Ascending aorta (tissue), 2 donors: ENCODE results near the gene COPS7B. TPM values are rescaled to one million over a fixed set of nuclear protein-coding genes. Genes with fewer than 3 reads are reported as not detected.

ENCODE experiments used
- DNase-seq, 2 donors: peaks; one replicate each; pipeline ENCODE4 v3.0.0-alpha.2; 2019; ENCODE audit warnings: low spot score in 2 of 2
- H3K27ac ChIP-seq, 2 donors: fragments of 200-600 bp; sonication (generic); one replicate each; pipeline ENCODE4 v1.5.1; 2016 to 2017; ENCODE audit warnings: mild to moderate bottlenecking in 1 of 2
- H3K27me3 ChIP-seq: fragments of 200-600 bp; sonication (generic); one replicate; pipeline ENCODE4 v1.5.1; 2017
- H3K36me3 ChIP-seq, 2 donors: fragments of 200-600 bp; sonication (generic); one replicate each; pipeline ENCODE4 v1.5.1; 2016
- H3K4me1 ChIP-seq, 2 donors: fragments of 200-600 bp; sonication (generic); one replicate each; pipeline ENCODE4 v1.5.1; 2016 to 2017; ENCODE audit warnings: mild to moderate bottlenecking in 1 of 2
- H3K4me3 ChIP-seq, 2 donors: fragments of 200-600 bp; sonication (generic); one replicate each; pipeline ENCODE4 v1.5.1; 2016 to 2017; ENCODE audit warnings: mild to moderate bottlenecking in 1 of 2
- H3K9me3 ChIP-seq, 2 donors: fragments of 200-600 bp; sonication (generic); one replicate each; pipeline ENCODE4 v1.5.1; 2016
- intact Hi-C: fragments of 100-400 bp; cut with DNase I; formaldehyde crosslinking; loops from one replicate; pipeline ENCODE4 v1.15.1; 2023
- total RNA-seq: library from RNA; depleted of rRNA; stranded (reverse); fragments of >200 nt; gene quantifications from one replicate; pipeline ENCODE4 v1.1.0, GENCODE V29; 2016
- TF ChIP-seq, protein P1 (sequence below), 3 experiments: fragments of 200-600 bp in 2 of 3; fragments of 450-650 bp in 1 of 3; sonication (generic) in 2 of 3; IDR thresholded peaks; one replicate each; pipeline ENCODE4 v1.5.1; 2016 to 2019; ENCODE audit warnings: antibody characterized with exemption in 3 of 3, mild to moderate bottlenecking in 1 of 3, moderate library complexity in 1 of 3

The COPS7B gene
- total RNA-seq, 1 donor from 2014 or later = 28.9 TPM

DNA sequence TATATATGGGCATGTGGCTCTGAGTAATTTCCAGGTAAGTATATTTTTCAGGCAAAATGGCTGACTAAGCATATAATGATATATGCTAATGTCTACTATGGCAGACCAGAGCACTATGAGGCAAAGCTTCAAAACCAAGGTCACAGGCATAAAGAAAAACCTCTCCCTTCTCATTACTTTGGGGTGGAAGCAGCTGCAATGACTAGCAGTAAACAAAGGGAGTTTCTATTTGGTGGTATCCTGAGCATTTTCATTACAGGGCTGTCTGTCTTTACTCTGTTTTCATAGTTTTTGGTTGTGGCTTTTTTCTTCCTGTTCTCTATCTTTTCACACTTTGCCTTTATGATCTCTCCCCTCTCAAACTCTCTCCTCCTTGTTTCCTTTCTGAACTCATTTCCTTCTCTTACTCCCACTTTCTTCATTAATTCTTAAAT lies 20.7 kb upstream of the COPS7B start:
- no peak overlapping the region for H3K27ac ChIP-seq
- H3K36me3 ChIP-seq = no peaks in the 10 kb centered on the region
- no peaks in the 10 kb centered on the region for H3K27me3 ChIP-seq
- no peaks in the 10 kb centered on the region for H3K9me3 ChIP-seq
- DNase-seq = no peak
- no peak overlapping the region for H3K4me3 ChIP-seq
- H3K4me1 ChIP-seq = no peaks in the 10 kb centered on the region
- intact Hi-C loops = no loop called here
- TF ChIP-seq, protein P1, sequence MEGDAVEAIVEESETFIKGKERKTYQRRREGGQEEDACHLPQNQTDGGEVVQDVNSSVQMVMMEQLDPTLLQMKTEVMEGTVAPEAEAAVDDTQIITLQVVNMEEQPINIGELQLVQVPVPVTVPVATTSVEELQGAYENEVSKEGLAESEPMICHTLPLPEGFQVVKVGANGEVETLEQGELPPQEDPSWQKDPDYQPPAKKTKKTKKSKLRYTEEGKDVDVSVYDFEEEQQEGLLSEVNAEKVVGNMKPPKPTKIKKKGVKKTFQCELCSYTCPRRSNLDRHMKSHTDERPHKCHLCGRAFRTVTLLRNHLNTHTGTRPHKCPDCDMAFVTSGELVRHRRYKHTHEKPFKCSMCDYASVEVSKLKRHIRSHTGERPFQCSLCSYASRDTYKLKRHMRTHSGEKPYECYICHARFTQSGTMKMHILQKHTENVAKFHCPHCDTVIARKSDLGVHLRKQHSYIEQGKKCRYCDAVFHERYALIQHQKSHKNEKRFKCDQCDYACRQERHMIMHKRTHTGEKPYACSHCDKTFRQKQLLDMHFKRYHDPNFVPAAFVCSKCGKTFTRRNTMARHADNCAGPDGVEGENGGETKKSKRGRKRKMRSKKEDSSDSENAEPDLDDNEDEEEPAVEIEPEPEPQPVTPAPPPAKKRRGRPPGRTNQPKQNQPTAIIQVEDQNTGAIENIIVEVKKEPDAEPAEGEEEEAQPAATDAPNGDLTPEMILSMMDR (IDR thresholded peaks at IDR 0.05) = no peak

DNA sequence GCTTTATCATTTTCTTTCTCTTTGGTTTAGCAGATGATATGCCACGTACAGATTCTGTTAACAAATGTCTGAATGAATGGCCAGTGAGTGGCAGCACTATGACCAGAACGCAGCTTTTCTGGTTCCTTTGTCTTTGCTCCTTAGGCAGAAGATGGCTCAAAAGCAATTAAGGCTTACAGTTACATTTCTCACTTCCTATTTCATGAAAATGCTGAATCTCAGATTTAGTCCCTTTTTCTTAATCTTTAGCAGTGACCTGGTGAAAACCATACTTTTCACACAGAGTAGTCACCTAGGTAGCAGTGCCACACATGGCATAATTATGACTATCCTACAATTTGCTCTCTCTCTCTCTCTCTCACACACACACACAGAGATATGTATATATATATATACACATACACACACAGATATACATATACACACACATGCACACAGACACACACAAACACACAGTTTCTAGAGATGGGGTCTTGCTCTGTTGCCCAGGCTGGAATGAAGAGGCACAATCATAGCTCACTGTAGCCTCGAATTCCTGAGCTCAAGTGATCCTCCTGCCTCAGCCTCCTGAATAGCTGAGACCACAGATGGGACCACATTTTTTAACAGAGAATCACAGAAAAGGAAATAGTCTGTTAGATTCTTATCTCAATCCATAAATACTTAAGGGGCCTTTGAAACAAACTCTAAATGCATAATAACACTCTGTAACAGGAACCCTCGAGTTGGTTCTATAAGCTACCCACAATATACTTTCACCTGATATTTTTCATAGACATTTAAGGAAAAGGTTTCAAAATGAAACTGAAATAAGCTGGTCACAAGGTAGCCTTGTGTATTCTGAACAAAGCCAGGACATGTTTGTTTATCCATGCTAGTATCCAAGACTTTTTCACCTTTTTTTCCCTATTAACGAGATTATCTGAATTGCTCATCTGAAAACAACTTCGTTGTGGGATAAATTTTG lies 16.8 kb upstream of the COPS7B start:
- Histone ChIP-seq H3K27me3 (no peaks in the 10 kb centered on the region), H3K27ac (no peak overlapping the region), H3K36me3 (no peaks in the 10 kb centered on the region), H3K4me1 (no peaks in the 10 kb centered on the region), H3K4me3 (no peak overlapping the region), H3K9me3 (no peaks in the 10 kb centered on the region)
- no peak for DNase-seq
- TF ChIP-seq, protein P1 (IDR thresholded peaks at IDR 0.05) = no peak
- intact Hi-C loops = no loop called here

DNA sequence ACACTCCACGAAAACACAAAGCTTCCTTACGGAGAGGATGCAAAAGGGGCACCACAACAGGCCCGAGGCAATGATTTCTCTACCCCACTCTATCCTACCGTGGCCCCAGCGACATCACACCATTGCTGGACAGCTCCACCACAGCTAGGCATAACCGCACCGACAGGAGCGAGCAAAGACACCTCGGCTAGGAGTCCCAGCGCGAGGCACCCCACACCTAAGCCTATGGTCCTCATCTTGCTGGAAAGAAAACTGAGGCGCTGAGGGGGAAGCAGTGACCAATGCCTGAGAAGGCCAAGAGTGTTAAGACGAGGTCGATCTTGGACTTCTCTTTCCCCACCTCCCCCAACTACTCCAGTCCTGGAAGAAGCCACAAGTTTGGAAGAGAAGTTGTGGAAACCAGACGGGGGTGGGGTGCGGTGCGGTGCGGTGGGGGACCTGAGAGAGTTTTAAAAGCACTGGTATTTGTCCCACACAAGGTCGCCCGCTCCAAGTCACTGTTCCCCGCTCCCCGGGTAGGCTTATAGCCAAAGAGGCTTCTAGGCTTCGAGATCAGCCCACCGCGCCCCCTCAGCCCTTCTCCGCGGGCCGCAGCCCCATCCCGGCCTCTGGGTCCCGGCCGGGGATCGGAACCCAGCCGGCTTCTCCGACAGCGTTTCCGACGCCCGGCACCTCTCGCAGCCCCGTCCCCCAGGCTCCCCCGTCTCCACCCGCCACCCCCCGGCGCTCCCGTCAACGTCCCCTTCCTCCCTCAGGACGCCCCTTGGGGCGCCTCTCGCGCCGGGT lies 5.9 kb upstream of the COPS7B start:
- no peaks in the 10 kb centered on the region for H3K27me3 ChIP-seq
- intact Hi-C loops = loop anchor here (2.0 to 5.0 kb wide), 5 partner anchors 168 to 772 kb away; partner anchors contain the start of genes DIS3L2, EIF4E2, PSMD1 and TIGD1
- peak in 1 of 2 donors; percentile 66 for DNase-seq
- H3K4me3 ChIP-seq = peak overlapping the region; percentile 68 to 94
- H3K9me3 ChIP-seq = no peaks in the 10 kb centered on the region
- H3K4me1 ChIP-seq = peaks cover 0 to 23% of the 10 kb centered on the region in 2 donors
- peak overlapping the region; percentile 83 to 85 for H3K27ac ChIP-seq
- H3K36me3 ChIP-seq = no peaks in the 10 kb centered on the region
- TF ChIP-seq, protein P1 (IDR thresholded peaks at IDR 0.05) = no peak

DNA sequence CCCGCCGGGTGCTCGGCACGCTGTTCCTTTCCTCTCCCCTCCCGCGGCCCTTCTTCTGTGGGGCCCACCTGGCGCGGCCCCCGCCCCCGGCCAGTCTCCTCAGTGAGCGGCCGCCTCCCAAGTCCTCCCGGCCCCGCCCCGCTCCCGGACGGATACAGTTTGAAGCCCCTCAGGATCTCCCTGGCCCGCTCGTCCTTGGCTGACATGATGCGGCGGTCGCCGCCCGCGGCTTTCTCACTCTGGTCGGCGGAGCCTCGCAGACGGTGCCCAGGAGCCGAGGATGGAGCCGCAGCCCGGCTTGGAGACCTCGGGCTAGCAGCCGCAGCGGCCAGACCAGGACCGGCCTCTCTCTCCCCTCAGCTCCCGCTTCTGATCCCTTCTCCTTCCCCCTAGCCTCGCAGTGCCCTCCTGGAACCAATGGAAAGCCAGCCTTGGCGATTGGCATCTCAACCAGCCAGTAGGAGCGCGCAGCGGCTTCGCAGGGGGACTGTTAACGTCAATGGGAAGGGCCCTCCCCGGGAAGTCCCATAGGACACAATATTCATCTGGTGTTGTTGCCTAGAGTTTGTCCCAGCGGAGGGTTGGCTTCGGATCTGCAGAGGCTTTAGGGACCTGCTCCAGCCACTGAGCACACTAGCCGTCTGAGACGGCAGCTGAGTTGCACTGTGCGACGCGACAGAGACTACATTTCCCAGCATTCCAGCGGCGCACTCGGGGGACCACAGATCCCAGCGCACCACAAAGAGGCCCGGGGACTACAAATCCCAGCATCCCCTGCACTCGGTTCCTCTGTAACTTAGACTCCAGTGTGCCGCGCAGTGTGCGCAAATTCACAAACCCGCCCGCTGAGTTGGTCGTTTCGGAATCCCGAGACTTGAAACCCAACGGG lies 5.1 kb upstream of the COPS7B start, which contains the start of gene PDE6D:
Gene PDE6D, minus strand, starts transcription at position 374 of the 889 bp plus-strand sequence. Its CDS starts 168 bp downstream, at position 206.
- intact Hi-C loops = loop anchor here (1.0 to 5.0 kb wide), 6 partner anchors 100 to 771 kb away; partner anchors contain the start of genes DIS3L2, EIF4E2, PSMD1 and TIGD1
- H3K4me3 ChIP-seq = peak within 1 kb of the TSS; percentile 68 to 94
- DNase-seq = peak; percentile 96 to 99
- H3K9me3 ChIP-seq = no peaks in the 10 kb centered on the region
- TF ChIP-seq, protein P1 (IDR thresholded peaks at IDR 0.05) = no peak
- H3K27ac ChIP-seq = peak within 1 kb of the TSS; percentile 83 to 85
- no peaks in the 10 kb centered on the region for H3K27me3 ChIP-seq
- H3K4me1 ChIP-seq = peaks cover 4 to 29% of the 10 kb centered on the region in 2 donors
- H3K36me3 ChIP-seq = no peaks in the 10 kb centered on the region
